ENCODE results near the gene SSX2IP. TPM values are rescaled to one million over a fixed set of nuclear protein-coding genes. Genes with fewer than 3 reads are reported as not detected.
"Not testable (repeated sequence)": the region's sequence is repeated elsewhere in the genome, so short reads cannot be mapped to it uniquely, and the experiment has no call there.

SSX2IP gene
- total and polyA plus RNA-seq, 7 donors = 2.2 to 12.8 (median 7.3) TPM

DNA sequence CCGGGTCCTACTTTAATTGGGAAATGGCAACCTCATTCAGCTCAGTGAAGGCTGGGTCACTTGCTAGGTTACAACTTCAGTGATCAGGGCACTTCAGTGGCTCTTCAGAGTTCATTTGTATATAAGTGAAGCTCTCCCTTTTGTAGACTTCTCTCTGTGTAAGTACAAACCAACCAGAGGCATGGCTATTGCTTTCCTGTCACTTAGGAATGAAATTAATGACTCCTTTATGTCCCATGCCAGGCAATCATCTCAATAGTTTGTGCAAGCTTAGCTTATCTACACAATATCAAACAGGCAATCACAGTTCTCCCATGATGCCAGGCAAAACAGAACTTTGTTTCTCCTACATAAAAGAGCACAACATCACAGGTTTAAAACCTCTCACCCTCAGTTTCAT, 93.2 kb downstream of the SSX2IP start:
- Histone ChIP-seq H3K9me3 (no peaks in the 10 kb centered on the region), H3K4me3 (no peak overlapping the region), H3K27me3 (ENCODE audit: insufficient read depth in 3 of 3, low read length in 2 of 3) (peaks cover 0 to 3% (median 0%) of the 10 kb centered on the region in 3 donors), H3K27ac (no peak overlapping the region), H3K4me1 (peaks cover 15% of the 10 kb centered on the region), H3K36me3 (ENCODE audit: insufficient read depth in 1 of 2, low read depth in 1 of 2) (no peaks in the 10 kb centered on the region)
- intact Hi-C loops (cut with DNase I) = no loop called here
- ATAC-seq (no peak), DNase-seq (no peak)
- TF ChIP-seq, protein P1, sequence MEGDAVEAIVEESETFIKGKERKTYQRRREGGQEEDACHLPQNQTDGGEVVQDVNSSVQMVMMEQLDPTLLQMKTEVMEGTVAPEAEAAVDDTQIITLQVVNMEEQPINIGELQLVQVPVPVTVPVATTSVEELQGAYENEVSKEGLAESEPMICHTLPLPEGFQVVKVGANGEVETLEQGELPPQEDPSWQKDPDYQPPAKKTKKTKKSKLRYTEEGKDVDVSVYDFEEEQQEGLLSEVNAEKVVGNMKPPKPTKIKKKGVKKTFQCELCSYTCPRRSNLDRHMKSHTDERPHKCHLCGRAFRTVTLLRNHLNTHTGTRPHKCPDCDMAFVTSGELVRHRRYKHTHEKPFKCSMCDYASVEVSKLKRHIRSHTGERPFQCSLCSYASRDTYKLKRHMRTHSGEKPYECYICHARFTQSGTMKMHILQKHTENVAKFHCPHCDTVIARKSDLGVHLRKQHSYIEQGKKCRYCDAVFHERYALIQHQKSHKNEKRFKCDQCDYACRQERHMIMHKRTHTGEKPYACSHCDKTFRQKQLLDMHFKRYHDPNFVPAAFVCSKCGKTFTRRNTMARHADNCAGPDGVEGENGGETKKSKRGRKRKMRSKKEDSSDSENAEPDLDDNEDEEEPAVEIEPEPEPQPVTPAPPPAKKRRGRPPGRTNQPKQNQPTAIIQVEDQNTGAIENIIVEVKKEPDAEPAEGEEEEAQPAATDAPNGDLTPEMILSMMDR (IDR thresholded peaks at IDR 0.05) = no peak
- WGBS, 3 donors = 92 to 97% (median 94%) methylated on average over 1 of the region's 1 CpG

DNA sequence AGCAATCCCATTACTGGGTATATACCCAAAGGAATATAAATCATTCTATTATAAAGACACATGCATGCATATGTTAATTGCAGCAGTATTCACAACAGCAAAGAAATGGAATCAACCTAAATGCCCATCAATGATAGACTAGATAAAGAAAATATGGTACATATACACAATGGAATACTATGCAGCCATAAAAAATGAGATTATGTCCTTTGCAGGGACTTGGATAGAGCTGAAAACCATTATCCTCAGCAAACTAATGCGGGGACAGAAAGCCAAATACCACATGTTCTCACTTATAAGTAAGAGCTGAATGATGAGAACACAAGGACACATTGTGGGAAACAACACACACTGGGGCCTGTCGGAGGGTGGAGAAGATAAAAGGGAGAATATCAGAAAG, 95.3 kb downstream of the SSX2IP start:
- H3K36me3 ChIP-seq (ENCODE audit: insufficient read depth in 1 of 2, low read depth in 1 of 2); ATAC-seq; intact Hi-C loops (cut with DNase I); H3K27ac ChIP-seq; H3K4me3 ChIP-seq; H3K9me3 ChIP-seq; H3K27me3 ChIP-seq (ENCODE audit: insufficient read depth in 3 of 3, low read length in 2 of 3); DNase-seq: not testable (repeated sequence)
- 92 to 93% (median 92%) methylated on average over 2 of the region's 2 CpGs for WGBS, 3 donors
- peaks cover 14% of the 10 kb centered on the region for H3K4me1 ChIP-seq

Other genes starting within 250 kb of the SSX2IP start
- gene RPF1, start 211.2 kb downstream of the SSX2IP start, total RNA-seq = 10 to 100 TPM; 29.2 to 38.5 (median 32.0) TPM
- gene RPF1, start 211.2 kb downstream of the SSX2IP start, polyA plus RNA-seq = 10 to 100 TPM; 44.7 to 75.5 (median 69.4) TPM
- gene SPATA1, start 184.1 kb downstream of the SSX2IP start, total RNA-seq = 1 to 10 TPM in 1 of 4 donors, under 1 TPM in 2, not detected in 1; 0.92 to 1.4 (median 0.93) TPM
- gene SPATA1, start 184.1 kb downstream of the SSX2IP start, polyA plus RNA-seq = under 1 TPM in 2 of 3 donors, not detected in 1; 0.08 to 0.26 TPM
- gene GNG5, start 183.9 kb downstream of the SSX2IP start, total RNA-seq = 100 to 1,000 TPM; 112 to 163 (median 141) TPM
- 100 to 1,000 TPM; 211 to 313 (median 293) TPM for gene GNG5, start 183.9 kb downstream of the SSX2IP start, polyA plus RNA-seq
- 1 to 10 TPM; 4.4 to 5.2 (median 4.9) TPM for gene CTBS, start 116.0 kb downstream of the SSX2IP start, total RNA-seq
- 1 to 10 TPM; 1.8 to 3.8 (median 2.1) TPM for gene CTBS, start 116.0 kb downstream of the SSX2IP start, polyA plus RNA-seq
- gene LPAR3, start 202.7 kb upstream of the SSX2IP start, total RNA-seq = under 1 TPM in 1 of 4 donors, not detected in 3; 0.20 TPM
- gene LPAR3, start 202.7 kb upstream of the SSX2IP start, polyA plus RNA-seq = under 1 TPM in 2 of 3 donors, not detected in 1; 0.01 to 0.03 TPM